Measurements from ENCODE around the gene KANSL1.

The KANSL1 gene

GRCh38 chr17:45993962-45994627, 199.1 kb downstream of the KANSL1 start:
- H3K27ac Mint-ChIP-seq = no peak overlapping the region
- no peaks in the 10 kb centered on the region for H3K4me1 Mint-ChIP-seq (ENCODE audit: low read depth)
- intact Hi-C loops (cut with micrococcal nuclease) = no loop called here
- H3K36me3 Mint-ChIP-seq (ENCODE audit: low read depth) = no peaks in the 10 kb centered on the region
- no peaks in the 10 kb centered on the region for H3K27me3 Mint-ChIP-seq
- no peak overlapping the region for H3K4me3 Mint-ChIP-seq
- H3K9me3 Mint-ChIP-seq = no peaks in the 10 kb centered on the region

- H3K36me3 Mint-ChIP-seq (ENCODE audit: low read depth) = no peaks in the 10 kb centered on the region
- H3K27me3 Mint-ChIP-seq = no peaks in the 10 kb centered on the region
- H3K4me1 Mint-ChIP-seq (ENCODE audit: low read depth) = no peaks in the 10 kb centered on the region
- H3K27ac Mint-ChIP-seq = no peak overlapping the region
- intact Hi-C loops (cut with micrococcal nuclease) = no loop called here
- H3K4me3 Mint-ChIP-seq = no peak overlapping the region
- no peaks in the 10 kb centered on the region for H3K9me3 Mint-ChIP-seq
Observed at GRCh38 chr17:45992904-45993303, 200.3 kb downstream of the KANSL1 start.

DNA sequence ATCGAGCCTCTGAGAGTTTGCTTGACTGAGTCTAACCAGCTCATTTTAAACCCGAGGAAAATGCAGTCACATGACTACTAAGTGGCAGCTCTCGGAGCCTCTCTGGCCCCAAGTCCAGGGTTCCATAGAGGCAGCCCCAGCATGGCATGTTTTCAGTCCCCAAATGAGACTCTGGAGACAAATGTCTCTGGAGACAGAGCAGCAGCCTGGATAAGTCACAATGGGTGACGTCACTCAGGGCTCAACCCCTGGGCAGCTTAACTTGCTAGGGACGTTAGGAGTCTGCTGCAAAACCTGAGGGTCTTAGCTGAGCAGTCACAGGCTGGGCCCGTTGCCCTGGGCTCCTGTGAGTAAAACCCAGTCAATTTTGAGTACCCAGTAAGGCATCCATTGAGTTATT, 201.1 kb downstream of the KANSL1 start:
- intact Hi-C loops (cut with micrococcal nuclease) = no loop called here
- no peak overlapping the region for H3K27ac Mint-ChIP-seq
- no peak overlapping the region for H3K4me3 Mint-ChIP-seq
- no peaks in the 10 kb centered on the region for H3K27me3 Mint-ChIP-seq
- H3K4me1 Mint-ChIP-seq (ENCODE audit: low read depth) = no peaks in the 10 kb centered on the region
- H3K9me3 Mint-ChIP-seq = no peaks in the 10 kb centered on the region
- no peaks in the 10 kb centered on the region for H3K36me3 Mint-ChIP-seq (ENCODE audit: low read depth)

GRCh38 chr17:45991341-45991740, 201.9 kb downstream of the KANSL1 start:
- Mint-ChIP-seq H3K9me3 (no peaks in the 10 kb centered on the region), H3K4me1 (ENCODE audit: low read depth) (no peaks in the 10 kb centered on the region), H3K4me3 (no peak overlapping the region), H3K27ac (no peak overlapping the region), H3K27me3 (no peaks in the 10 kb centered on the region), H3K36me3 (ENCODE audit: low read depth) (no peaks in the 10 kb centered on the region)
- intact Hi-C loops (cut with micrococcal nuclease) = no loop called here

GRCh38 chr17:45990886-45991285, 202.3 kb downstream of the KANSL1 start:
- intact Hi-C loops (cut with micrococcal nuclease) = no loop called here

GRCh38 chr17:45989759-45990158, 203.5 kb downstream of the KANSL1 start:
- Mint-ChIP-seq H3K4me3 (no peak overlapping the region), H3K27ac (no peak overlapping the region), H3K9me3 (no peaks in the 10 kb centered on the region), H3K36me3 (ENCODE audit: low read depth) (no peaks in the 10 kb centered on the region), H3K27me3 (no peaks in the 10 kb centered on the region), H3K4me1 (ENCODE audit: low read depth) (no peaks in the 10 kb centered on the region)
- intact Hi-C loops (cut with micrococcal nuclease) = no loop called here

More at GRCh38 chr17:45990886-45991285, 202.3 kb downstream of the KANSL1 start:
- no peaks in the 10 kb centered on the region for H3K4me1 Mint-ChIP-seq (ENCODE audit: low read depth)
- no peak overlapping the region for H3K4me3 Mint-ChIP-seq
- H3K27me3 Mint-ChIP-seq = no peaks in the 10 kb centered on the region
- no peak overlapping the region for H3K27ac Mint-ChIP-seq
- no peaks in the 10 kb centered on the region for H3K9me3 Mint-ChIP-seq
- no peaks in the 10 kb centered on the region for H3K36me3 Mint-ChIP-seq (ENCODE audit: low read depth)

DNA sequence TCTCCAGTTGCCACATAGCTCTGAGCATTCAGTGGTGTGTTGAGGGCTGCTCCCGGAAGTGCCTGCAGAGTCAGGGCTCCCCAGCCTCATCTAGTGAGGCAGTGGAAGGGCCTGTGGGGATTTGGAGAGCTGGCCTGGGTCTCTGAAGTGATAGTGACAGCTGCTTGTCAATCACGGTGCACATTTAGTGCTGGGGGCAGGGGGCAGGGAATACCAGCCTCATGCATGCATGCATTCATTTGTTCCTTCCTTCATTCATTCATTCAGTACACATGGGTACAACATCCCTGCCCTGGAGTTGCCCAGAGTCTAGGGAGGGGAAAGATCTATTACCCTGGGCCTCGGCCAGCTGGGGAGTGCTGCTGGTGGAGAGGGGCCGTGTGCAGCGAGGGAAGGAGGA, 205.5 kb downstream of the KANSL1 start:
- Mint-ChIP-seq H3K27me3 (no peaks in the 10 kb centered on the region), H3K4me1 (ENCODE audit: low read depth) (no peaks in the 10 kb centered on the region), H3K9me3 (no peaks in the 10 kb centered on the region), H3K27ac (no peak overlapping the region), H3K4me3 (no peak overlapping the region), H3K36me3 (ENCODE audit: low read depth) (no peaks in the 10 kb centered on the region)
- intact Hi-C loops (cut with micrococcal nuclease) = no loop called here

DNA sequence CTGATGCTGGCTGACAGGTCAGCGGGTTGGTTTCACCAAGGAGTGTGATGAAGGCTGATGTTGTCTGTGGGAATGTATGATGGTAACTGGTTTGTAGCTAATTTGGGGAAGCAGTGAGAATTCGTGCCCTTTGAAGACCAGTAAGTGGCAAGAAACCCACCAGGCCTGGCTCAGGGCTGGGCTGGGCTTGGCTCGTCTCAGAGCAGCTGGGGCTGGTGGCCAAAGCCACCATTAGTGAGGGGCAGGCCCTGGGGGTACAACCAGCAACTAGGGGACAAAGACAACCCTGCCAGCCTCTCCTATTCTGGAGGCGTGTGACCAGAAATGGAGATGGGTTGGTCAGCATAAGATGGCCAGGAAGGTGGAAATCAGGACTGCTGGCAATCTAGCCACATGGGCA, 207.2 kb downstream of the KANSL1 start:
- Mint-ChIP-seq H3K27me3 (no peaks in the 10 kb centered on the region), H3K9me3 (no peaks in the 10 kb centered on the region), H3K27ac (no peak overlapping the region), H3K4me3 (no peak overlapping the region), H3K36me3 (ENCODE audit: low read depth) (no peaks in the 10 kb centered on the region), H3K4me1 (ENCODE audit: low read depth) (no peaks in the 10 kb centered on the region)
- intact Hi-C loops (cut with micrococcal nuclease) = no loop called here

GRCh38 chr17:45985447-45985846, 207.8 kb downstream of the KANSL1 start:
- no peak overlapping the region for H3K27ac Mint-ChIP-seq
- H3K9me3 Mint-ChIP-seq = no peaks in the 10 kb centered on the region
- H3K4me3 Mint-ChIP-seq = no peak overlapping the region
- H3K27me3 Mint-ChIP-seq = no peaks in the 10 kb centered on the region
- intact Hi-C loops (cut with micrococcal nuclease) = no loop called here
- no peaks in the 10 kb centered on the region for H3K4me1 Mint-ChIP-seq (ENCODE audit: low read depth)
- no peaks in the 10 kb centered on the region for H3K36me3 Mint-ChIP-seq (ENCODE audit: low read depth)

DNA sequence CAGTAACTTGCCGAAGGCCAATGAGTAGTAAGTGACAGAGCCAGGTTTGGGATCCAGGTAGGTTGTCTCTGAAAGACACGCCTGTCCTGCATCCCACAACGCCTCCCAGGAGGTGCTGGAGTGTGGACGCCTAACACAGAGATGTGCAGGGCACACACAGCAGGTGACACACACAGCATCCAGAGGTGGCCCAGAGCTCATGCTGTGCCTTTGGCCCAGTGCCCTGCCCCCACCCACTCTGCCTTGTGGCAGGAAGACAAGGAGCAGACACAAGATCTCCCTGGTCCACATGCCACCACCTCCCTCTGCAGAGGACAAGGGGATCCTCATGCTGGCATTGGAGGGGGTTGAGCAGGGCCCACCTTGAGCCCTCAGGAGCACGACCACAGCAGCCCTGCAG, 208.9 kb downstream of the KANSL1 start:
- H3K27me3 Mint-ChIP-seq = no peaks in the 10 kb centered on the region
- H3K4me3 Mint-ChIP-seq = no peak overlapping the region
- intact Hi-C loops (cut with micrococcal nuclease) = no loop called here
- no peaks in the 10 kb centered on the region for H3K4me1 Mint-ChIP-seq (ENCODE audit: low read depth)
- no peaks in the 10 kb centered on the region for H3K36me3 Mint-ChIP-seq (ENCODE audit: low read depth)
- no peaks in the 10 kb centered on the region for H3K9me3 Mint-ChIP-seq
- H3K27ac Mint-ChIP-seq = no peak overlapping the region

- Mint-ChIP-seq H3K36me3 (ENCODE audit: low read depth) (no peaks in the 10 kb centered on the region), H3K9me3 (no peaks in the 10 kb centered on the region), H3K27ac (no peak overlapping the region), H3K4me3 (no peak overlapping the region), H3K4me1 (ENCODE audit: low read depth) (no peaks in the 10 kb centered on the region), H3K27me3 (no peaks in the 10 kb centered on the region)
- intact Hi-C loops (cut with micrococcal nuclease) = no loop called here
Observed at GRCh38 chr17:45983614-45984310, 209.5 kb downstream of the KANSL1 start.

DNA sequence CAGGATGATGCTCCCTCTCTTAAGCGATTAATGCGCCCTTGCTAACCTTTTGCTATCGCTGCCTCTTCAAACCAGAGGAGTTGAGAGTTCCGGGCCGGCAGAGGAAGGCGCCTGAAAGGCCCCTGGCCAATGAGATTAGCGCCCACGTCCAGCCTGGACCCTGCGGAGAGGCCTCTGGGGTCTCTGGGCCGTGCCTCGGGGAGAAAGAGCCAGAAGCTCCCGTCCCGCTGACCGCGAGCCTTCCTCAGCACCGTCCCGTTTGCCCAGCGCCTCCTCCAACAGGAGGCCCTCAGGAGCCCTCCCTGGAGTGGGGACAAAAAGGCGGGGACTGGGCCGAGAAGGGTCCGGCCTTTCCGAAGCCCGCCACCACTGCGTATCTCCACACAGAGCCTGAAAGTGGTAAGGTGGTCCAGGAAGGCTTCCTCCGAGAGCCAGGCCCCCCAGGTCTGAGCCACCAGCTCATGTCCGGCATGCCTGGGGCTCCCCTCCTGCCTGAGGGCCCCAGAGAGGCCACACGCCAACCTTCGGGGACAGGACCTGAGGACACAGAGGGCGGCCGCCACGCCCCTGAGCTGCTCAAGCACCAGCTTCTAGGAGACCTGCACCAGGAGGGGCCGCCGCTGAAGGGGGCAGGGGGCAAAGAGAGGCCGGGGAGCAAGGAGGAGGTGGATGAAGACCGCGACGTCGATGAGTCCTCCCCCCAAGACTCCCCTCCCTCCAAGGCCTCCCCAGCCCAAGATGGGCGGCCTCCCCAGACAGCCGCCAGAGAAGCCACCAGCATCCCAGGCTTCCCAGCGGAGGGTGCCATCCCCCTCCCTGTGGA, 210.2 kb downstream of the KANSL1 start:
- Mint-ChIP-seq H3K36me3 (ENCODE audit: low read depth) (no peaks in the 10 kb centered on the region), H3K4me1 (ENCODE audit: low read depth) (no peaks in the 10 kb centered on the region), H3K27me3 (no peaks in the 10 kb centered on the region), H3K9me3 (no peaks in the 10 kb centered on the region), H3K4me3 (no peak overlapping the region), H3K27ac (no peak overlapping the region)
- intact Hi-C loops (cut with micrococcal nuclease) = no loop called here

GRCh38 chr17:45981306-45981705, 211.9 kb downstream of the KANSL1 start:
- H3K4me1 Mint-ChIP-seq (ENCODE audit: low read depth) = no peaks in the 10 kb centered on the region
- H3K27ac Mint-ChIP-seq = no peak overlapping the region
- H3K4me3 Mint-ChIP-seq = no peak overlapping the region
- H3K36me3 Mint-ChIP-seq (ENCODE audit: low read depth) = no peaks in the 10 kb centered on the region
- no peaks in the 10 kb centered on the region for H3K9me3 Mint-ChIP-seq
- H3K27me3 Mint-ChIP-seq = no peaks in the 10 kb centered on the region
- intact Hi-C loops (cut with micrococcal nuclease) = no loop called here

DNA sequence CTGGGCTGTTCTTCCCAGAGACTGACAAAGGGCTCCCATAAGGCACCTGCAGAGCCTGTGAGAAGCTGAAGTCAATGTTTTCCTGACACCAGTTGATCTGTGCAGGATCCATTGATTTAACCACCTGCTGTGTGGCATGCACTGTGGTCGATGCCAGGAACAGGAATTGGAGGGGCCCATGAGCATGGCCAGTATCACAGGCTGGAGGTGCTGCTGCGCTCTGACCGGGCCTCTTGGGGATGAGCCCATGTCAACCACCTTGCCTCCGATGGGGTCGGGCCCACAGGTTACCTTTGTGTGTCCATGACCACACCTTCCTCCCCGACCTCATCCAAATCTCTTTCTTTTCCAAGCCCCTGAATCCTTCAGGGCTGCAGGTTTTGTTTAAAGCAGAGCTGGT, 212.4 kb downstream of the KANSL1 start:
- Mint-ChIP-seq H3K9me3 (no peaks in the 10 kb centered on the region), H3K27ac (no peak overlapping the region), H3K27me3 (no peaks in the 10 kb centered on the region), H3K4me1 (ENCODE audit: low read depth) (no peaks in the 10 kb centered on the region), H3K4me3 (no peak overlapping the region), H3K36me3 (ENCODE audit: low read depth) (no peaks in the 10 kb centered on the region)
- intact Hi-C loops (cut with micrococcal nuclease) = no loop called here
